ENCODE measurements around the gene MSLN.
"Not testable (repeated sequence)": the region's sequence is repeated elsewhere in the genome, so short reads cannot be mapped to it uniquely, and the experiment has no call there.

MSLN gene

DNA sequence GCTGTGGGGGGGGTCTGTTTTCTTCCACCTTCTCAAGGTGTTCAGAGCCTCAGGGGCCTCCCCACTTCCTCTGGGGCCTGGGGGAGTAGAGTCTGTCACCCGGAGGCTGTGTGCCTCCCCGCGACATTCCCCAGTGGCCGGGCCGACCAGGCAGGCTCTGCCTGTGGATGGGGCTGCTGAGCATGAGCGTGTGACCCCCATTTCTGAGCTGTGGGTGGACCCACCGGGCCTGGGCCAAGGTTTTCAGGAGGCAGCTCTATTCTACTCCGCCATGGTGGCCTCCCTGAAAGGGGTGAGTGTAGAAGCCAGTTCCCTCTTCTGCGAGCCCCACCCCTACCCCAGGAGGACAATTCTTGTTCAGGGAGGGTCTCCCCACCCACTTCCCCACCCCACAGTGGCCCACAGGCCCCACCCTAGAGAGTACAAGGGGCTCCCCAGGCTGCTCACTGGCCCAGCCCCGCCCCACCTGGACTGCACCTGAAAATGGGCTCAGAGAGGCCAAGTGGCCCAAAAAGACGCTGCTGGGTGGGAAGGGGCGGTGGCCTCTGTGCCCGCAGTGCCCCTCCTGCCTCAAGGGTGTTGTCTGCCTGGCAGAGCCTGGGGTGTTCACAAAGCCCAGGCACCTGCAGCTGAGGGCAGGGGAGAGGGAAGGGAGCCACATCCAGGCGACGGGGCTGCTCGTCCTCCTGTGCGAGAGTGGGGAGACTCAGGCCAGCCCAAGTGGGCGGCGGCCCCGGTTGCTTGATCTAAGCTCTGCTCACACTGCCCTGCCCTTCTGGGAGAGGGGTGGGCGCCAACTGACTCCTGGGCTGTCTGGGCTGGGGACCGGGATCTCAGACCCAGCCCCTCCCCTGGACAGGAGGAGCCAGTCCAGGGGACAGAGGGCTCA is 1.3 kb downstream of the MSLN start:
- DNase-seq = no peak

DNA sequence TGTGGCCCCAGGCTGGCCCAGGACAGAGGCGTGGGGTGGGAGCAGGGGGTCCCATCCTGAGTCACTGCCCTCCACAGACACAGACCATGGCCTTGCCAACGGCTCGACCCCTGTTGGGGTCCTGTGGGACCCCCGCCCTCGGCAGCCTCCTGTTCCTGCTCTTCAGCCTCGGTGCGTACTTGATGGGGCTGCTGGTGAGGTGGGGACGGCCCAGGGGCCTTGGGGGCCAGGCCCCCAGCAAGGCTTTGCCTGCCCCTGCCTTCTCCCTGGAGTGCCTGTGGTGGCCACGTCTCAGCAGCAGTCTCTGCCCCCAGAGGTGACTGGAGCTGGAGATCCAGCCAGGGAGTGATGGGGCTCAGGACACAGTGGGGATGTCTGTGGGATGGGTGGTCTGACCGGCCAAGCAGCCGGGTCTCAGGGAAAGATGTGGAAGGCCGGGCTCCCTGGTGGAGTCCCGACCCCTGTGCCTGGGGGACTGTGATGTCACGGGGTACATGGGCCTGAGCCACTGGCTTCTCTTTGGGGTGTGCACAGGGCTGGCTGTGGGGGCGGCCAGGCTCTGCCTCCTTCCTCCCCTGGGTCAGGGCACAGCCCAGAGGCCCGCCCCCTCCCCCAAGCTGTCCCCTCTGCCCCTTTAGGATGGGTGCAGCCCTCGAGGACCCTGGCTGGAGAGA is 2.2 kb downstream of the MSLN start:
- DNase-seq = no peak

DNA sequence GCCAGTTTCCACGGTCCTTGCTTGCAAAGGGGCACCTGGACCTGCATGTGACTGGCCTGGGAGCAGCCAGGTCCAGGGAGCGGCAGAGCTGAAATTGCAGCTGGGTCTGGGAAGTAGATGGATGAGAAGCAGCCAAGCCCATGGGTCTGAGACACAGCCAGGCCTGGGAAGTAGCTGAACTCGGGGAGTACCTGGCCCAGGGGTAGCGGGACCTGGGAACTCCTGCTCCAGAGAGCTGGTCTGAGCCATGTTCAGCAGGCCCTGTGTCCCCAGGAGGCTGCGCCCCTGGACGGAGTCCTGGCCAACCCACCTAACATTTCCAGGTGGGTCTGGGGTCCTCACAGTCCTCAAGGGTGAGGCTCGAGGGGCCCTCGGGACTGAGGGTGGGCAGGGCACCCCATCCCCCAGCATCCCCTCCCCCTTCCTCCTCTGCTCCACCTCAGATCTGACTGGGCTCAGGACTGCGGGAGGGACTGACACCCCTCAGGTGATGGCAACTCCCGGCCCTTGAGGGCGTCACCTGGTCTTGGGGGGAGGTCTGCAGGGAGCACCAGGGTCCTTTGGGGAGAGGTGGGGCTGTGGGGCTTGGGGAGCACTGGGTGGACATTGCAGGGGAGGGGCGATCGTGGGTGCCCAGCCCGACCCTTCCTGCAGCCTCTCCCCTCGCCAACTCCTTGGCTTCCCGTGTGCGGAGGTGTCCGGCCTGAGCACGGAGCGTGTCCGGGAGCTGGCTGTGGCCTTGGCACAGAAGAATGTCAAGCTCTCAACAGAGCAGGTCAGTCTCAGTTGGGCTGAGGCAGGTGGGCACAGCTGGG is 3.0 kb downstream of the MSLN start:
- DNase-seq = no peak

DNA sequence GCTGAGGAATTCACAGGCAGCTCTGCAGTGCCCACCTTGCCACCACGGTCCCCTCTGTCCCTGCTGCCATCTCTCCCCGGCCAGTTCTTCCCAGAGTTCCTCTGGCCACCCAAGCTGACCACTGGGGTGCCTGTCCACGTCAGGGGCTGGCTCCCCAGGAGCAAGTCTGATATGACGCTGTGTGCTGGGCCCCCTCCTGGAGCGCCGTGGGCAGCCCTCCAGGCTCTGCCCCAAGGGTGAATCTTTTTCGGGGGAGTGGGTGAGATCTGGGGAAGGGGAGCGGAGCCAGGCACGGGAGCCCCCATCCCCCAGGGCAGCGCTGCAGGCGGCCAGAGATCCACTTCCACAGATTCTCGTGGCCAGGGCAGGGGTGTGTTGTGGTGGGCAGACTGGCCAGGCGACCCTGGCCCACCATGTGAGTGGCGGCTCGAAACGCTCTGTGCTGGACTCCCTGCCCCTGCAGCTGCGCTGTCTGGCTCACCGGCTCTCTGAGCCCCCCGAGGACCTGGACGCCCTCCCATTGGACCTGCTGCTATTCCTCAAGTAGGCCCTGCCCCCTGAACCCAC is 3.7 kb downstream of the MSLN start:
- no peak for DNase-seq

DNA sequence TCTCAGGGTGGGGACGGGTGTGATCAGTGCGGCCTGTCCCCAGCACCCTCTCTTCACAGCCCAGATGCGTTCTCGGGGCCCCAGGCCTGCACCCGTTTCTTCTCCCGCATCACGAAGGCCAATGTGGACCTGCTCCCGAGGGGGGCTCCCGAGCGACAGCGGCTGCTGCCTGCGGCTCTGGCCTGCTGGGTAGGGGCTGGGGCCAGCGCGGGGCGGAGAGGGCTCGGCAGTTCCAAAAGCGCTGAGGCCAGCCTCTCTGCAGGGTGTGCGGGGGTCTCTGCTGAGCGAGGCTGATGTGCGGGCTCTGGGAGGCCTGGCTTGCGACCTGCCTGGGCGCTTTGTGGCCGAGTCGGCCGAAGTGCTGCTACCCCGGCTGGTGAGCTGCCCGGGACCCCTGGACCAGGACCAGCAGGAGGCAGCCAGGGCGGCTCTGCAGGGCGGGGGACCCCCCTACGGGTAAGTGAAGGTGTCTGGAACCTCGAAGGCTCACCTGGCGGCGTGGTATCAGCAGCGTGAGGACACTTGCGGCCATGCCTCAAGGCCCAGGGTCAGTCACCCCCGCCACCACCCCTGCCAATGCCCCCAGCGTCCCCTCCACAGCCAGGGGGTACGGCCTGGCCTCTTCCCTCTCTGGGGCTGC is 4.4 kb downstream of the MSLN start:
- DNase-seq = no peak

DNA sequence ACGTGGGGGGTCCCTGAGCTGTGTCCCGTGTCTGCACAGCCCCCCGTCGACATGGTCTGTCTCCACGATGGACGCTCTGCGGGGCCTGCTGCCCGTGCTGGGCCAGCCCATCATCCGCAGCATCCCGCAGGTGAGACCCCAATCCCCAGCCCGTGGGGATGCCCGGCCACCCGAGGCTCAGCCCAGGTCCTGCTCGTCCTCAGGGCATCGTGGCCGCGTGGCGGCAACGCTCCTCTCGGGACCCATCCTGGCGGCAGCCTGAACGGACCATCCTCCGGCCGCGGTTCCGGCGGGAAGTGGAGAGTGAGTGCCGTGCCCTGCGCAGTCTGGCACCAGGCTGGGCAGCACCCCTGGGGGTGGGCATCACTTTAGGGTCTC is 4.9 kb downstream of the MSLN start:
- no peak for DNase-seq

DNA sequence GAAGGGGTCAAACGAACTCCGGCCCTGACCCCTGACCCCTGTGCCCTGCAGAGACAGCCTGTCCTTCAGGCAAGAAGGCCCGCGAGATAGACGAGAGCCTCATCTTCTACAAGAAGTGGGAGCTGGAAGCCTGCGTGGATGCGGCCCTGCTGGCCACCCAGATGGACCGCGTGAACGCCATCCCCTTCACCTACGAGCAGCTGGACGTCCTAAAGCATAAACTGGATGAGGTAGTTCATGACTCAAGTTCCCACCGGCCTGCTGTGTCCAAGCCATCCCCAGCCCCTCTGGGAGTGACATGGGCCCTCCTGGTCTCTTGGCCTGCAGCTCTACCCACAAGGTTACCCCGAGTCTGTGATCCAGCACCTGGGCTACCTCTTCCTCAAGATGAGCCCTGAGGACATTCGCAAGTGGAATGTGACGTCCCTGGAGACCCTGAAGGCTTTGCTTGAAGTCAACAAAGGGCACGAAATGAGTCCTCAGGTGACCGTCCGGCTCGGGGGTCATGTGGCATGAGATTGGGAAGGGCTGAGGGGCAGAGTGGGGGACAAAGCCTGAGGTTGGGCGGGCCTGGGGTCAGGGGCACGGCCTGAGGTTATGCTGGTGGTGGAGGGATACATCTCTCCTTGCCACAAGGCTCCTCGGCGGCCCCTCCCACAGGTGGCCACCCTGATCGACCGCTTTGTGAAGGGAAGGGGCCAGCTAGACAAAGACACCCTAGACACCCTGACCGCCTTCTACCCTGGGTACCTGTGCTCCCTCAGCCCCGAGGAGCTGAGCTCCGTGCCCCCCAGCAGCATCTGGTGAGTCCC is 5.7 kb downstream of the MSLN start:
- no peak for DNase-seq

DNA sequence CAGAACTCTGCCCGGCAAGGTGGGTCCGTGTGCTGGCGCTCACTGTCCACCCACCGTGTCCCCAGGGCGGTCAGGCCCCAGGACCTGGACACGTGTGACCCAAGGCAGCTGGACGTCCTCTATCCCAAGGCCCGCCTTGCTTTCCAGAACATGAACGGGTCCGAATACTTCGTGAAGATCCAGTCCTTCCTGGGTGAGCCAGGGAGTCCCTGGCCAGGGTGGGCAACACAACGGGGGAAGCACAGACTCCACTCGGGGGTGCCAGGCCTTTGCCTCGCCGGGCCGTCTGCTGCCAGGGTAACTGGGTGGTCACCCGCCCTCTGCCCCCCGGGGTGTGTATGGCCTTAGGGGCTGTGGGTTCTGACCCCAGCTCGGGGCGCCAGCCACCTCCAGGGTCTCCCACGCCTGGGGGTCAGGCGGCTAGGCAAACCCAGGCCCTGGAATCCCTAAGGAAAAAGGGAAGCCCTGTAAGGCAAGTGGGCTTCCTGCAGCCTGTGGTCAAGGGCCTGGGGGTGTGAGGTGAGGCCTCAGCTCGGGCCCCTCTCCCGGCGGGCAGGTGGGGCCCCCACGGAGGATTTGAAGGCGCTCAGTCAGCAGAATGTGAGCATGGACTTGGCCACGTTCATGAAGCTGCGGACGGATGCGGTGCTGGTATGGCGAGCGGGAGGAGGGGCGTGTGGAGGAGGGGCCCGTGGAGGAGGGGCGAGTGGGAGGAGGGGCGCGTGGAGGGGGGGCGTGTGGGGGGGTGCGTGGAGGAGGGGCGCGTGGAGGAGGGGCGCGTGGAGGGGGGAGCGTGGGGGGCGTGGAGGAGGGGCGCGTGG is 6.5 kb downstream of the MSLN start:
- DNase-seq = no peak

DNA sequence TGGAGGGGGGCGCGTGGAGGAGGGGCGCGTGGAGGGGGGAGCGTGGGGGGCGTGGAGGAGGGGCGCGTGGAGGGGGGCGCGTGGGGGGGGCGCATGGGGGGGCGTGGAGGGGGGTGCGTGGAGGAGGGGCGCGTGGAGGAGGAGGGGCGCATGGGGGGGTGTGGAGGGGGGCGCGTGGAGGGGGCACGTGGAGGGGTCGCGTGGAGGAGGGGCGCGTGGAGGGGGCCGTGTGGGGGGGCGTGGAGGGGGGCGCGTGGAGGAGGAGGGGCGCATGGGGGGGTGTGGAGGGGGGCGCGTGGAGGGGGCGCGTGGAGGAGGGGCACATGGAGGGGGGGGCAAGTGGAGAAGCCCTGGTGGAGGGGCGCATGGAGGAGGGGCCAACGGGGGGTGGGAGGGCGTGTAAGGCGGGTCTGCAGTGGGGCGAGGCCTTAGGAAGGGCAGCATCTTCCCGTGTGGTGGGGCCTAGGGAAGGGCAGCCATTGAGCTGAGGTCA is 7.3 kb downstream of the MSLN start:
- DNase-seq = no peak

DNA sequence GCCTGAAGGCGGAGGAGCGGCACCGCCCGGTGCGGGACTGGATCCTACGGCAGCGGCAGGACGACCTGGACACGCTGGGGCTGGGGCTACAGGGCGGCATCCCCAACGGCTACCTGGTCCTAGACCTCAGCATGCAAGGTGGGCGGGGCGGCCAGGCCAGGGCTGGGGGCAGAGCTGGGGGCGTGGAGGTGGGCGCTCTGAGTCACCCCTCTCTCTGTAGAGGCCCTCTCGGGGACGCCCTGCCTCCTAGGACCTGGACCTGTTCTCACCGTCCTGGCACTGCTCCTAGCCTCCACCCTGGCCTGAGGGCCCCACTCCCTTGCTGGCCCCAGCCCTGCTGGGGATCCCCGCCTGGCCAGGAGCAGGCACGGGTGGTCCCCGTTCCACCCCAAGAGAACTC is 7.9 kb downstream of the MSLN start:
- no peak for DNase-seq

DNA sequence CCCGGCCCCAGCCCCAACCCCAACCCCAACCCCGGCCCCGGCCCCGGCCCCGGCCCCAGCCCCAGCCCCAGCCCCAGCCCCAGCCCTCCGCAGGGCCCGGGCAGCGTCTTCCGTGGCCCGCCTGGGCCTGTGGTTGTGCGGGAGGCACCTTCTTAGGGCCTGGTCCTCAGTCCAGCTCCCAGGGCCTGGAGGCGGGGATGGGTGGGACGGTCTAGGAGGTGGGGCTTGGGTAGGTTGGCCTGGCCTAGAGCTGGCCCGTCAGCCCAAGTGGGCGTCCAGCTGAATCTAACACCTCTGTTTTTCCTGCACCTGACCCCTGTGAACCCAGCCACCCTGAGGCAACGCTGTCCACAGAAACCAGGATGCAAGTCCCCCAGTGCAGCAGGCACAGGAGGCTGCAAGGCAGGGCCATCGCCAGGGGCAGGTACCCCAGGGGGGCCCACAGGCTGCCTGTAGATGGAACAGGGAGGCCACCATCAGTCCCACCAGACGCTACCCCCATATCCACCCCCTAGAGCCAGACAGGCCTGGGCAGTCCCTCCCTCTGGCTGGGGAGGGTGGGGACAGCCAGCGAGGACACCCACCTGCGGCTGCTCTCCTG is 8.8 kb downstream of the MSLN start:
- no peak for DNase-seq

DNA sequence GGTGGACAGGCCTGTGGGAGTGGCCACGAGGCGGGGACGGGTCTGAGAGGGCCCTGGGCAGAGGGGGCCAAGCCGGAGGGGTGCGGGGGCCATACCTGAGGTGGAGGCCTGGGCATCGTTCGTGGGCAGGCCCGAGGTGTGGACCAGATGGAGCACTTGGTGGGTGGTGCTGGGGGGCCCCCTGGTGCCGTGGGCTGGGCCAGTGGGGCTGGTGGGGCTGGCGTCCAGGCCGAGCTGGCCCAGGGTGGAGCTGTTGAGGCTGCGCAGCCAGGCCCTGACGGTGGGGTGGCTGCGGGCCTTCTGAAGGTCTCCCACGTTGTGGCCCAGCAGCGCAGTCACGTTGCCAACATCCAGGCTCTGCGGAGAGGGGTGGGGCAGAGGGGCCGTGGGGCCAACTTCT is 9.4 kb downstream of the MSLN start:
- DNase-seq = no peak

DNA sequence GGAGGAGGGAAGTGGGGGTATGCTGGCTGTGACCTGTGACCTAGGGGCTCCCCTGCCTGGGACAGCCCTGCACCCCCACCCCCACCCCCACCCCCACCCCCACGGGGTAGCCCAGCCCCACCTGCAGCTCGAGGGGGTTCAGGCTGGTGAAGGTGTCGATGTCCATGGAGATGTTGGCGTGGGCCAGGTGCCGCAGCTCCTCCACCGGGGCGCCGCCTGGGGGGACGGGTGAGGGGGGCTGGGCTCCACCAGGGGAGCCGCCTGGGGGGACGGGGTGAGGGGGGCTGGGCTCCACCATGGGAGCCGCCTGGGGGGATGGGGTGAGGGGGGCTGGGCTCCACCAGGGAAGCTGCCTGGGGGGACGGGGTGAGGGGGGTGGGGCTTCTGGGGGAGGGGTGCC is 9.9 kb downstream of the MSLN start:
- no peak for DNase-seq

DNA sequence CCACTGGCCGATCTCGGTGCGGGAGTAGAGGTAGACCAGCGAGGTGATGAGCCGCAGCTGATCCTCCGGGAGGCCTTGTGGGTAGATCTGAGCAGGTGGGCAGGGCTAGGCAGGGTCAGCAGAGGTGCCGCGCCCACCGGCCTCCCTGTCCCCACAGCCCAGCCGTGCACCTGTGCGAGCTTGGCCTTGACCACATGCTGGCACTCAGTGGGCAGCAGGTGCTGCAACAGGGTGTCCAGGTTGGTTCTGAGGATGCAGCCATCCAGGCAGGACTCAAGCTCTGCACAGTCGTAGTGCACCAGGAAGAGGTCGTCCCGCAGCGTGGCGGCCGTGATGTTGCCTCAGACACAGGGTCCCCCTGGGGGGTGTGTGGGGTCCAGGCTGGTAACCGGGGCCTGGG is 12.4 kb downstream of the MSLN start:
- no peak for DNase-seq

DNA sequence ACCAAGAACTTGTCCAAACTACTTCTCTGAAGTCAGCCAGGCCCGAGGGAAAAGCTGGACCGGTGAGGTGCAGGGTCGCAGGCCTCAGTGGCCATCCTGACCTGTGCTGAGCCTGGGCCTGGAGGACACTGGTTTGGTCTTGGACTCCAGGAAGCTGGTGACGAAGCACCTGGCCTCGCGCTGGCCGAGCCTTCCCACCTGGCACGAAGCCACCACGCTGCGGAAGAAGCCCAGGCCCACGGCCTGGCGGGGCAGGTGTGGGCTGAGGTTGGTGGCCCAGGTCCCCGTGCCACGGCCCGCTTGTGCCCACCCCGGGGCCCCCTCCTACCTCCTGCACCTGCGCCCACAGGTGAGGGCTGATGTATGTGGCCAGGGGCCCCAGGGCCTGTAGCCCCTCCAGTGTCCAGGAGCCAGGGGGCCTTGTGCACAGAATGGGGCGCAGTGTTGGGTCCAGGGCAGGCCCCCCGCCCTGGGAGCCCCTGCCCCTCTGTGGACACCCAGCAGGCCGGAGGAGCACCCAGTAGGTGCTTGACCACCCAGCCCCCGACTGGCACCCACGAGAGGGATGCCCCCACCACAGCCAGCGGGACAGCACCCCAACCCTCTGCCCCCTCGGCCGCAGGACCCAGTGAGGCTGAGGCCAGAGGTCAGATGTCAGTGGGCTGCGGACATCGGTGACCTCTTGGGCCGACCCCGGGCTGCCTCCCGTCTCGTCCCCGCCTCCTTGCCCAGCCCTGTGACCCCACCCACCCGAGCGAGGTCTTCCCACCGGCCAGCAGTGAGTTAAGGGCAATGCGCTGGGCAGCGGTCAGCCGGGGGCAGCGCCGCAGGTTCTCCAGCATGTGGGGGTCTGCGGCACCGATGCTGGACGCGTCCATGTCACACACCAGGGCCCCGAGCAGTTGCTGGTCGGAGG is 13.8 kb downstream of the MSLN start:
- DNase-seq = no peak

DNA sequence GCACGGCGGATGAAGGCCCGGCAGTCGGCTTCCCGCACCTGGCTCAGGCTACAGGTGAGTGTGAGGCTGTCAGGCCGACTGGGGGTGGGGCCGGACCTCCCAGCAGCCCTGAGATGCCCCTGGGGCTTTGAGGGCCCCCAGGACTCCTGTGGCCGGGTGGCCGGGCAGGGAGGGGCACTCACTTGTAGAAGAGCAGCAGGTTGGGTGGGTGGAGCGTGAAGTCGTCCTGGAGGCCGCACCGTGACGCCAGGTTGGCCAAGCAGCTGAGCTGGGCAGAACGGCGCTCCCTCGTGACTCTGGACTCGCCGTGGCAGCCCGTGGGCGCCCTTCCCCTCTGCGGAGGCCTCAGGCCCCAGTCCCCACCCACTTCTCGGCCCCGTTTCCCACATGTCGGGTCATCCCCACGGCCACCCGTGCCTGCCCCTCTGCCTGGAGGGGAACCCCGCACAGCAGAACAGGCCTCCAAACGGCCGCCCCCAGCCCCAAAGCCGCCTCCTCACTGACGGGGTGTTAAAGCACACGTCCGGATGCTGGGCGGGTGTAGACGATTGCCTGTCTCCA is 14.8 kb downstream of the MSLN start:
- no peak for DNase-seq

DNA sequence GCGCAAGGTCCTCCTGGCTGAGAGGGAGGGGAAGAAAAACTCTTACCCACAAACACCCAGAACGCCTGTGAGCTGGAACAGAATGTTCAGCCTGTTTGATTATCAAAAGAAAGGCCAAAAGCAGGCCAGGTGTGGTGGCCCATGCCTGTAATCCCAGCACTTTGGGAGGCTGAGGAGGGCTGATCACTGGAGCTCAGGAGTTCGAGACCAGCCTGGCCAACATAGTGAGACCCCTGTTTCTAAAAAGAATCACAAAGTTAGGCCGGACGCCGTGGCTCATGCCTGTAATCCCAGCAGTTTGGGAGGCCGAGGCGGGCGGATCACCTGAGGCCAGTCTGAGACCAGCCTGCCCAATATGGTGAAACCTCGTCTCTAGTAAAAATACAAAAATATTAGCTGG is 15.8 kb downstream of the MSLN start:
- DNase-seq = not testable (repeated sequence)

DNA sequence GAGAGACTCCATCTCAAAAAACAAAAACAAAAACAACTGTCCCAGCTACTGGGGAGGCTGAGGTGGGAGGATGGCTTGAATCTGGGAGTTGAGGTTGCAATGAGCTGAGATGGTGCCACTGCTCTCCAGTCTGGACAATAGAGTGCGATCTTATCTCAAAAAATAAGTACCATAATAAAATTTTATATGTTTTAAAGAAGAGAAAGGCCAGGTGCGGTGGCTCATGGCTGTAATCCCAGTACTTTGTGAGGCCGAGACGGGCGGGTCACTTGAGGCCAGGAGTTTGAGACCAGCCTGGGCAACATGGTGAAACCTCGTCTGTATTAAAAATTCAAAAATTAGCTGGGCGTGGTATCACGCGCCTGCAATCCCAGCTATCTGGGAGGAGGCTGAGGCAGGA is 16.3 kb downstream of the MSLN start:
- no peak for DNase-seq

DNA sequence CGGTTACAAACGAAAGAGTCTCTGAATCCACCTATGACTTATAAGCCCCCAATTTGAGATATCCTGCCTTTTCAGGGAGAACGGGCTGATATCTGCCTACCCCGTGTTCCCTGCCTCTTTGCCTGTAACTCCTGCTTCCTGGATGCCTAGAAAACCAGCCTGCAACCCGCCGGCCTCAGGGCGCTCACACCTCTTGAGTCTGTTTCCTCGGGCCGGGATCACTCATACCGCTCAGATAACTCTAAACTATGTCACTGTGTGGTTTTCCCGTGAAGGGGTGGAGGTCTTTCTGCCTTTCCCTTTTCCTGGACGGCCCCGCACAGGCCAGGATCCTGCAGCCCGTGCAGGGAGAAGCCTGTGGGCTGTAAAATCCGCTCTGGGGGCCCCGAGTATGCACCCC is 17.3 kb downstream of the MSLN start:
- no peak for DNase-seq

Measured in stimulated activated CD4-positive, alpha-beta T cell treated with anti-CD3 and anti-CD28 coated beads, Interleukin-12 subunit alpha, Interleukin-12 subunit beta, amount 100 ng/mL, for 4 hours (primary cell).